Suprapubic skin (tissue), 4 donors: ENCODE data around the gene KNCN.

Experiments used
- EP300 ChIP-seq: sonication (generic); formaldehyde crosslinking; IDR thresholded peaks from one replicate; pipeline ENCODE4 v1.6.1; 2017; ENCODE audit warnings: antibody characterized with exemption
- POLR2A ChIP-seq, 2 donors: fragments of 450-650 bp; IDR thresholded peaks; one replicate each; pipeline ENCODE4 v1.6.1; 2017; ENCODE audit warnings: antibody characterized with exemption in 2 of 2, mild to moderate bottlenecking in 2 of 2, moderate library complexity in 2 of 2
- POLR2AphosphoS5 ChIP-seq, 3 donors: sonication (generic); formaldehyde crosslinking; IDR thresholded peaks; one replicate each; pipeline ENCODE4 v1.6.1; 2017; ENCODE audit warnings: antibody characterized with exemption in 3 of 3
- TF ChIP-seq, protein P1 (sequence below), 2 donors: fragments of 200-600 bp in 1 of 2; fragments of 450-650 bp in 1 of 2; sonication (generic) in 1 of 2; IDR thresholded peaks; one replicate each; pipeline ENCODE4 v1.5.1; 2016 to 2019; ENCODE audit warnings: antibody characterized with exemption in 2 of 2, mild to moderate bottlenecking in 1 of 2, moderate library complexity in 1 of 2

DNA sequence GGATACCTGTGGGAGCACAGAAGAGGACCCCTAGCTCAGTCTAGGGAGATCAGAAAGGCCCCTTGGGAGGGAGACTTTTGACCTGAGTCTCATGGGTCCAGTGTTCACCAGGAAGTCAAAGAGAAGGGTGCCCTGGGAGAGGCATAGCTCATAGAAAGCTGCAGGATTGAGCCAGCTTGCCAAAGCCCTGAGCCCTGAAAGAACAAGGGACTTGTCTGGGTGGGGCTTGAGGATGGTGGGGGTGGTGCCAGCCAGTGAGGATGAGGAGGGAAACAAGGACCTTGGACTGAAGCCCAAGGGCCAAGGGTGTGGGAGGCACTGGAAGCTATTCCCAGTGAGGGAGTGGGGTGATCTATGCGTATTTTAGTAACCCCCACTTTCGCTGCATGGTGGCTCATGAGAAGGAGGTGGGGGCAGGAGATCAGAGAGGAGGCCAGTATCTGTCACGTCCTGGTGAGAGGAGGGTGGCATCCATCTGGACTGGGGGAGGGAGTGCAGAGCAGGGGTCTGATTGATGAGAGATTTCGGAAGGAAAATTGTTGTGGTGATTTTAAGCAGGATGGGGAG lies 33.4 kb downstream of the KNCN start:
- no peak for TF ChIP-seq POLR2AphosphoS5 (IDR thresholded peaks at IDR 0.05)
- TF ChIP-seq, protein P1, sequence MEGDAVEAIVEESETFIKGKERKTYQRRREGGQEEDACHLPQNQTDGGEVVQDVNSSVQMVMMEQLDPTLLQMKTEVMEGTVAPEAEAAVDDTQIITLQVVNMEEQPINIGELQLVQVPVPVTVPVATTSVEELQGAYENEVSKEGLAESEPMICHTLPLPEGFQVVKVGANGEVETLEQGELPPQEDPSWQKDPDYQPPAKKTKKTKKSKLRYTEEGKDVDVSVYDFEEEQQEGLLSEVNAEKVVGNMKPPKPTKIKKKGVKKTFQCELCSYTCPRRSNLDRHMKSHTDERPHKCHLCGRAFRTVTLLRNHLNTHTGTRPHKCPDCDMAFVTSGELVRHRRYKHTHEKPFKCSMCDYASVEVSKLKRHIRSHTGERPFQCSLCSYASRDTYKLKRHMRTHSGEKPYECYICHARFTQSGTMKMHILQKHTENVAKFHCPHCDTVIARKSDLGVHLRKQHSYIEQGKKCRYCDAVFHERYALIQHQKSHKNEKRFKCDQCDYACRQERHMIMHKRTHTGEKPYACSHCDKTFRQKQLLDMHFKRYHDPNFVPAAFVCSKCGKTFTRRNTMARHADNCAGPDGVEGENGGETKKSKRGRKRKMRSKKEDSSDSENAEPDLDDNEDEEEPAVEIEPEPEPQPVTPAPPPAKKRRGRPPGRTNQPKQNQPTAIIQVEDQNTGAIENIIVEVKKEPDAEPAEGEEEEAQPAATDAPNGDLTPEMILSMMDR (IDR thresholded peaks at IDR 0.05): no peak
- no peak for TF ChIP-seq EP300
- no peak for TF ChIP-seq POLR2A (IDR thresholded peaks at IDR 0.05)
